ENCODE measurements around the gene PSIP1. TPM values are rescaled to one million over a fixed set of nuclear protein-coding genes. Genes with fewer than 3 reads are reported as not detected.

The PSIP1 gene
- total RNA-seq, 1 experiment from 2014 or later = 99.1 TPM

DNA sequence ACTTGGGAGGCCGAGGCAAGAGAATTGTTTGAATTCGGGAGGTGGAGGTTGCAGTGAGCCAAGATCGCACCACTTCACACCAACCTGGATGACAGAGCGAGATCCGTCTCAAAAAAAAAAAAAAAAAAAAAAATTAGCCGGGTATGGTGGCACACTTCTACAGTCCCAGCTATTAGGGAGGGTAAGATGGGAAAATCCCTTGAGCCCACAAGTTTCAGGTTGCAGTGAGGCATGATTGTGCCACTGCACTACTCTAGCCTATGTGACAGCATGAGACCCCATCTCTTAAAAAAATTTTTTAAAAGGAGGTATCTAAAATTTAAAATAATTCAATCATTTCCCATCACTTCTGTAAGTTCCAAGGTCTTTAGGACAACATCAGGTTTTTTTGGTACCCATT is 26.0 kb downstream of the PSIP1 start:
- Histone ChIP-seq H3K4me1 (ENCODE audit: control insufficient read depth in 1 of 2, insufficient read depth in 2 of 2, low read length in 2 of 2) (no peaks in the 10 kb centered on the region), H3K9ac (ENCODE audit: low read length) (no peak overlapping the region), H3K79me2 (ENCODE audit: insufficient read depth, low read length) (peaks cover 17% of the 10 kb centered on the region), H3K27ac (ENCODE audit: low read depth, low read length) (no peak overlapping the region), H3K9me3 (ENCODE audit: control insufficient read depth in 1 of 2, insufficient read depth in 1 of 2, low read depth in 1 of 2, low read length in 2 of 2) (no peaks in the 10 kb centered on the region), H2AFZ (ENCODE audit: low read depth, low read length, poor library complexity, severe bottlenecking) (no peak overlapping the region), H3K4me2 (ENCODE audit: low read length) (no peak overlapping the region), H4K20me1 (ENCODE audit: insufficient read depth) (no peaks in the 10 kb centered on the region), H3K4me3 (replicated peaks in 1 of 2; ENCODE audit: low read depth in 1 of 2, low read length in 2 of 2) (no peak overlapping the region), H3K9me2 (ENCODE audit: insufficient read depth) (no peaks in the 10 kb centered on the region), H3K27me3 (ENCODE audit: insufficient read depth, low read length) (no peaks in the 10 kb centered on the region), H3K36me3 (ENCODE audit: control insufficient read depth in 1 of 2, insufficient read depth in 2 of 2, low read length in 2 of 2) (peaks cover 22 to 23% of the 10 kb centered on the region in 2 experiments; a peak in 3 of 4 replicates)
- POLR2A ChIA-PET = no interaction called here
- CTCF ChIA-PET = interaction anchor here (0.7 kb wide), 1 partner anchor 1051 kb away, joined by 3 read pairs; no protein-coding TSS in a partner anchor
- no TSS peak for BruUV-seq (replicated peaks)
- RAD21 ChIA-PET (ENCODE audit: low non-redundant PET in 1 of 2, low total read pairs in 2 of 2, uncharacterized antibody in 2 of 2, unreplicated experiment in 2 of 2) = no interaction called here
- TF ChIP-seq ZNF274 (IDR thresholded peaks at IDR 0.05; ENCODE audit: low read depth, low read length) (no peak), FOSL1 (IDR thresholded peaks at IDR 0.05; ENCODE audit: low read depth) (no peak), TCF7L2 (IDR thresholded peaks at IDR 0.05; ENCODE audit: borderline replicate concordance, extremely low read depth, insufficient read depth, insufficient read length) (no peak), SRF (IDR thresholded peaks at IDR 0.05; ENCODE audit: low read depth) (no peak), SP1 (IDR thresholded peaks at IDR 0.05; ENCODE audit: low read depth) (no peak), CEBPB (IDR thresholded peaks at IDR 0.05; ENCODE audit: low read depth) (no peak), JUND (IDR thresholded peaks at IDR 0.05) (no peak), RAD21 (IDR thresholded peaks at IDR 0.05; ENCODE audit: low read depth) (no peak), YY1 (IDR thresholded peaks at IDR 0.05; ENCODE audit: extremely low read depth, insufficient replicate concordance, low read depth, low read length) (no peak), EZH2 (IDR thresholded peaks at IDR 0.05) (no peak)
- TF ChIP-seq, protein P1, sequence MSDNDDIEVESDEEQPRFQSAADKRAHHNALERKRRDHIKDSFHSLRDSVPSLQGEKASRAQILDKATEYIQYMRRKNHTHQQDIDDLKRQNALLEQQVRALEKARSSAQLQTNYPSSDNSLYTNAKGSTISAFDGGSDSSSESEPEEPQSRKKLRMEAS (IDR thresholded peaks at IDR 0.05) = no peak
- TF ChIP-seq, protein P2, sequence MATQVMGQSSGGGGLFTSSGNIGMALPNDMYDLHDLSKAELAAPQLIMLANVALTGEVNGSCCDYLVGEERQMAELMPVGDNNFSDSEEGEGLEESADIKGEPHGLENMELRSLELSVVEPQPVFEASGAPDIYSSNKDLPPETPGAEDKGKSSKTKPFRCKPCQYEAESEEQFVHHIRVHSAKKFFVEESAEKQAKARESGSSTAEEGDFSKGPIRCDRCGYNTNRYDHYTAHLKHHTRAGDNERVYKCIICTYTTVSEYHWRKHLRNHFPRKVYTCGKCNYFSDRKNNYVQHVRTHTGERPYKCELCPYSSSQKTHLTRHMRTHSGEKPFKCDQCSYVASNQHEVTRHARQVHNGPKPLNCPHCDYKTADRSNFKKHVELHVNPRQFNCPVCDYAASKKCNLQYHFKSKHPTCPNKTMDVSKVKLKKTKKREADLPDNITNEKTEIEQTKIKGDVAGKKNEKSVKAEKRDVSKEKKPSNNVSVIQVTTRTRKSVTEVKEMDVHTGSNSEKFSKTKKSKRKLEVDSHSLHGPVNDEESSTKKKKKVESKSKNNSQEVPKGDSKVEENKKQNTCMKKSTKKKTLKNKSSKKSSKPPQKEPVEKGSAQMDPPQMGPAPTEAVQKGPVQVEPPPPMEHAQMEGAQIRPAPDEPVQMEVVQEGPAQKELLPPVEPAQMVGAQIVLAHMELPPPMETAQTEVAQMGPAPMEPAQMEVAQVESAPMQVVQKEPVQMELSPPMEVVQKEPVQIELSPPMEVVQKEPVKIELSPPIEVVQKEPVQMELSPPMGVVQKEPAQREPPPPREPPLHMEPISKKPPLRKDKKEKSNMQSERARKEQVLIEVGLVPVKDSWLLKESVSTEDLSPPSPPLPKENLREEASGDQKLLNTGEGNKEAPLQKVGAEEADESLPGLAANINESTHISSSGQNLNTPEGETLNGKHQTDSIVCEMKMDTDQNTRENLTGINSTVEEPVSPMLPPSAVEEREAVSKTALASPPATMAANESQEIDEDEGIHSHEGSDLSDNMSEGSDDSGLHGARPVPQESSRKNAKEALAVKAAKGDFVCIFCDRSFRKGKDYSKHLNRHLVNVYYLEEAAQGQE (IDR thresholded peaks at IDR 0.05; ENCODE audit: low read depth) = no peak
- TF ChIP-seq, protein P3, sequence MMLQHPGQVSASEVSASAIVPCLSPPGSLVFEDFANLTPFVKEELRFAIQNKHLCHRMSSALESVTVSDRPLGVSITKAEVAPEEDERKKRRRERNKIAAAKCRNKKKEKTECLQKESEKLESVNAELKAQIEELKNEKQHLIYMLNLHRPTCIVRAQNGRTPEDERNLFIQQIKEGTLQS (IDR thresholded peaks at IDR 0.05) = no peak
- no peak for DNase-seq (ENCODE audit: low read depth, low spot score)
- intact Hi-C loops (cut with micrococcal nuclease) = loop anchor here (5.0 kb wide), 2 partner anchors 122 to 273 kb away; no protein-coding TSS in a partner anchor
- no peak for ATAC-seq
